GM13977 (cell line): Measurements from ENCODE around the gene PDE7B.
"Not testable (repeated sequence)": the region's sequence is repeated elsewhere in the genome, so short reads cannot be mapped to it uniquely, and the experiment has no call there.

Experiments used
- DNase-seq: peaks from one replicate; pipeline ENCODE4 v3.0.0; 2012; ENCODE audit warnings: low spot score
- in situ Hi-C: fragments of 300-500 bp; cut with MboI; formaldehyde crosslinking; loops from one replicate; pipeline ENCODE4 v1.12.0; 2022; ENCODE audit warnings: low sequenced_read_pairs, low pct_unique_long_range_greater_than_20kb, mixed read lengths, inconsistent platforms; ENCODE audit not compliant: unreplicated experiment
- TF ChIP-seq, protein P1 (sequence below): IDR thresholded peaks from 2 replicates; pipeline ENCODE4 v1.5.1; 2012; ENCODE audit warnings: mild to moderate bottlenecking, control low read depth; ENCODE audit not compliant: insufficient read depth; ENCODE audit errors: extremely low read depth, missing control alignments

Gene PDE7B

DNA sequence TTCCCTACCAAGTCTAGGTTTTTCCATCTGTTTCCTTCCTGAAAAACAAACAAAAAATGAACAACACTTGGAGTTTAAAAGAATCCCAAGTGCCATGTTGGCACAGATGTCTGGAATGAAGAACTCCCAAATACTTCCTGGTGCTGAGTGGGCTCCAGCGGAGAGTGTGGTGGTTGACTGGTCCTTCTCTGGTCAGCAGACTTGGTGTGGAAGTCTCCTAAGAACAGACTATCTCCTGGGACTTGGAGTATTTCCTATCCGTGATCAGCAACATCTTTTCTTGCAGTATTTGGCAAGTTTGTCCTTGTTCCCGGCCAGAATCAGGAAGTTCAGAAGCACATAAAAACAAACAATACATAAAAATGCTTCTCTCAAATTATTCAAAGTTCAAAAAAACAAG, 244.5 kb downstream of the PDE7B start:
- no peak for DNase-seq
- TF ChIP-seq, protein P1, sequence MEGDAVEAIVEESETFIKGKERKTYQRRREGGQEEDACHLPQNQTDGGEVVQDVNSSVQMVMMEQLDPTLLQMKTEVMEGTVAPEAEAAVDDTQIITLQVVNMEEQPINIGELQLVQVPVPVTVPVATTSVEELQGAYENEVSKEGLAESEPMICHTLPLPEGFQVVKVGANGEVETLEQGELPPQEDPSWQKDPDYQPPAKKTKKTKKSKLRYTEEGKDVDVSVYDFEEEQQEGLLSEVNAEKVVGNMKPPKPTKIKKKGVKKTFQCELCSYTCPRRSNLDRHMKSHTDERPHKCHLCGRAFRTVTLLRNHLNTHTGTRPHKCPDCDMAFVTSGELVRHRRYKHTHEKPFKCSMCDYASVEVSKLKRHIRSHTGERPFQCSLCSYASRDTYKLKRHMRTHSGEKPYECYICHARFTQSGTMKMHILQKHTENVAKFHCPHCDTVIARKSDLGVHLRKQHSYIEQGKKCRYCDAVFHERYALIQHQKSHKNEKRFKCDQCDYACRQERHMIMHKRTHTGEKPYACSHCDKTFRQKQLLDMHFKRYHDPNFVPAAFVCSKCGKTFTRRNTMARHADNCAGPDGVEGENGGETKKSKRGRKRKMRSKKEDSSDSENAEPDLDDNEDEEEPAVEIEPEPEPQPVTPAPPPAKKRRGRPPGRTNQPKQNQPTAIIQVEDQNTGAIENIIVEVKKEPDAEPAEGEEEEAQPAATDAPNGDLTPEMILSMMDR = no peak
- in situ Hi-C loops = no loop called here

DNA sequence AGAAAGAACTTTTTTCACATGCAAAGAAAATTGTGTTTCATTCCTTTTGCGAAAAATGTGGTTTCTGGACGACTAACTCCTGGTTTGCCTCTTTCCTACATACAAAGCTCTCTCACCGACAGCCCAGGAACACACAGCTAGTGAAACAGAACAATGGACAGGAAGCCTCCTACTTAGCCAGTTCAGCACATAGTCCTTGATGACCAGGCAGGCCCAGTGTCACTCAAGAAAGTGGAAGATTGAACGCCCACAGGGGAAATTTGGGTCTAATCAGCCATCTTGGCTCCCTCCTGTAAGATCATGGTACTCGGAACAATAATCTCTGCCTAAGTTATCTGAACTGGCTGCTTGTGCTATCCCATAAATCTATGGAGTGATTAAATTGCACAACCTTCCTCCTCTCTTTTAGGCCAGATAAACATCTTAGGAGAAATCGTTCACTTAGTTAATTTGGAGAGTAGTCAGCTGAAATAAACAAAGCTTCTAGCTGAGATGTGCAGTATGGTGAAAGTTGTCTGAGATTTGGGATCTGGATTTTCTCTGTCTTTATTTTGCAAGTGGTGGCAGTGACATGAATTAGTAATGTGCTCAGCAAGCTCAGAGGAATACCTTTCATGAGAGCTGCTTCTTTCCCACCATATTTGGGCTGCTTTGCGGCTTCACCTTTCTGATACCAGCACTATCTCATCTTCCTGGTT, 251.6 kb downstream of the PDE7B start:
- DNase-seq = no peak
- in situ Hi-C loops = no loop called here
- TF ChIP-seq, protein P1 = no peak

DNA sequence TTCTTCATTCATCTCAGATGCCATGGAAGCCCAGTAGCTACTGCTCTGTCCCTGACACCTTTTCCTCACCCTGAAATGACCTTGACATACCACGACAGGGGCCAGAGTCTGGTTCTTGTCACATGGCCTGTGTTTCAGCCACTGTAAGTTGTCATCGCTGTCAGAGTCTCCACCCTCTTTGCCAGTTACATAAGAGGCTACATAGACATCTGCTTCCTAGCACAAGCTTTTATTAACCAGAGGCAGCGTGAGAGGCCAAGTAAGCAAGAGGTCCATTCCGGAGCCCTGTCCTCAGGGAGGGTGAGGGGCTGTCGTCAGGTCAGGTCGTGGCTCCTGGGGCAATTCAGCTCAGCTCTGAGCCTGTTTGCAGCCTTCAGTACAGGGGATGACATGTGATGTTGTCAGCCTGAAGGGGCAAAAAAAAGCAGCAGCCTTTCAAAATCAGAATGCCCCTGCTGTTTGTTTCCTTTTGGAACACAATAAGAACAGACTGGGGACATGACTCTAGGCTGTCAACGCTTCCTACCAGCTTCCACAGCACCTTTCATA, 252.3 kb downstream of the PDE7B start:
- in situ Hi-C loops = no loop called here
- DNase-seq = no peak
- TF ChIP-seq, protein P1 = no peak

DNA sequence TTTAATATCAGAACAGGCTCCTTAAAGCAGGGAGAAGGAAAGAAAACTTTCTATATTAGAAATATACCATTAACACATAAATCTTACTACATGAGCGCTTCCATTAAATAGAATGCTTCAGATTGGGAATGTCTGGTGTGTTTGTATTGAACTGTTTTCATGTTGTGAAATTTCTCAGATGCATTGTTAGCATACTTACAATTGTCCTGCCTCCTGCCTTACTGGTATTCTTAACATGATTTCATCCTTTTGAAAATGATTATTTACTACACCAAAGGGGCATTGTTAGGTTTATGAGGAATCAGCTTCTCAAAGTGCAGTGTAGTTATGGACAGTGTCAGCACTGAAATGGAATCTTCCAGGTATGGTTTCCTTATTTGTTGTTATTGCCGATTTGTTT, 253.1 kb downstream of the PDE7B start:
- TF ChIP-seq, protein P1 = no peak
- DNase-seq = no peak
- in situ Hi-C loops = no loop called here

DNA sequence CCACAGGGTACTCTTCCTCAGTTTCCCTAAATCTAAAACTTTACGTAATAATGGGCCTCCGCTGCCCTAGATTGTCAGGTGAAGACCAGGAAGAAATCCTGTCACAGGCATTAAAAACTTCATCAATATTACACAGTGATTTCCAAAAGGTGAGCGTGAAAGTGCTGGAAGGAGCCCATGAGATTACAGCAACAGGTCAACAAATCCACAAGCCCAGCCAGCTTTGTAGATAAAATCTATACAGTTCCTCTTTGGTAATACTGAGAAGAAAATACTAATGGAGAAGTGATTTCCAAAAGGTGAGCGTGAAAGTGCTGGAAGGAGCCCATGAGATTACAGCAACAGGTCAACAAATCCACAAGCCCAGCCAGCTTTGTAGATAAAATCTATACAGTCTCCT, 254.3 kb downstream of the PDE7B start:
- not testable (repeated sequence) for DNase-seq

DNA sequence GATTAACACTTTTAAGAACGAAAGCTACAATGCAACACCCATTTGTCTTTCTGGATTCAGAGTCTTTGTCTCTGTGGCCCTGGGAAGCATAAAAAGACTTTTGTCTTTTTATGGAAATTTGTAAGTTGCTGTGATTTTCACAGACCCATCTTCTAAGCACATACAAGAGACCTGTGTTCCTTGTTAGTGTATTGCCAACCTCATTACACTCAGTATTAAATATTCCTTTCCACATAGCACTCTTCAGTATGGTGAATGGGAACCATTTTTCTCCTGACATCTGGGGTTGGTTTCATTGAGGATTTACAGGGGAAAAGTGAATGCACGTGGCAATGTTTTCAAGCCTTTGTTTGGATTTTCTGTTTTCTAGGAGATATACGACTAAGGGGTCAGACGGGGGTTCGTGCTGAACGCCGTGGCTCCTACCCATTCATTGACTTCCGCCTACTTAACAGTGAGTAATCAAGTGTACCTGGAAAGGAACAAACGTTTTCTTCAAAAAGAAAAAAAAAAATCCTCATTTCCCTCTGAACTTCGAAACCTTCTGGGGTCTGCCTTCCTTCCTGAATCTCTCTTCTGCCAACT, 257.0 kb downstream of the PDE7B start:
- no peak for DNase-seq
- in situ Hi-C loops = no loop called here
- TF ChIP-seq, protein P1 = no peak

More for the DNA sequence above, 254.3 kb downstream of the PDE7B start:
- in situ Hi-C loops = not testable (repeated sequence)

DNA sequence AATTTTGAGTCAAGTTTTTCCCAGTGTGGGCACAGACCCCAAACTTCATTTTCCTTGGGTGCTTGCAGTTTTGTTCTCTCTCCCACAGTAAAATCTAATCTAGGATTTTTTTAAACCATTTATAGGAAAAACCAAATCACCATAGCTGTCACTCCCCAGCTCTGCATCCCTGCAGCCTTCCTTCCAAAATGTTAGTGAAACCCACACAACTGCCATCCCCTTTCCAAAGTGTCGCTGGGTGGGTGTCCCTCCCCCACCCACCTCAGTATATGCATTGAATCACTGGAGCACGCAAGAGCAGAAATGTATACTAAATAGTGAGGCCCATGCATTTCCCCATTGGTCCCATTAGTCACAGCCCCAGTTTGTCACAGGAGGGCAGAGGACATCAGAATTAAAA, 260.3 kb downstream of the PDE7B start:
- TF ChIP-seq, protein P1 = no peak
- no peak for DNase-seq
- in situ Hi-C loops = no loop called here
